HL-60 (cell line): ENCODE data around the gene SEZ6L2.

Experiments used
- DNase-seq, 2 experiments: peaks; one replicate each; pipeline ENCODE4 v3.0.0-alpha.2; 2010 to 2020; ENCODE audit warnings: low read depth in 1 of 2, low spot score in 1 of 2
- H3K27ac ChIP-seq: fragments of 250-450 bp; sonication (Bioruptor Pico); replicated peaks from 2 replicates; pipeline ENCODE4 v1.5.1; 2020; ENCODE audit warnings: mild to moderate bottlenecking, moderate library complexity
- H3K27me3 ChIP-seq: fragments of 250-450 bp; sonication (Bioruptor Pico); 2 replicates; pipeline ENCODE4 v1.5.1; 2021; ENCODE audit warnings: mild to moderate bottlenecking, moderate library complexity; ENCODE audit not compliant: insufficient read depth, poor library complexity, severe bottlenecking
- H3K4me3 ChIP-seq: replicated peaks from 2 replicates; pipeline ENCODE4 v1.5.1; 2011; ENCODE audit warnings: mild to moderate bottlenecking, control low read depth, low read length; ENCODE audit not compliant: insufficient read depth
- CTCF ChIP-seq: IDR thresholded peaks from one replicate; pipeline ENCODE4 v1.5.1; 2011; ENCODE audit warnings: low read length, control low read depth, inconsistent platforms; ENCODE audit not compliant: insufficient read depth
- GABPA ChIP-seq: IDR thresholded peaks from 2 replicates; pipeline ENCODE4 v1.6.1; 2012; ENCODE audit warnings: low read depth
- POLR2AphosphoS5 ChIP-seq: IDR thresholded peaks from 2 replicates; pipeline ENCODE4 v1.6.1; 2012; ENCODE audit warnings: low read depth
- REST ChIP-seq: IDR thresholded peaks from 2 replicates; pipeline ENCODE4 v1.6.1; 2012; ENCODE audit warnings: low read depth; ENCODE audit not compliant: insufficient replicate concordance
- SPI1 ChIP-seq: IDR thresholded peaks from 2 replicates; pipeline ENCODE4 v1.6.1; 2012; ENCODE audit warnings: low read depth, mild to moderate bottlenecking, borderline replicate concordance

The SEZ6L2 gene

GRCh38 chr16:29850998-29851397, 48.4 kb downstream of the SEZ6L2 start:
- TF ChIP-seq CTCF (no peak), SPI1 (no peak), REST (no peak), GABPA (no peak), POLR2AphosphoS5 (no peak)
- DNase-seq = no peak
- Histone ChIP-seq H3K27ac (no peak overlapping the region), H3K4me3 (no peak overlapping the region), H3K27me3 (no peaks in the 10 kb centered on the region)

- Histone ChIP-seq H3K27ac (no peak overlapping the region), H3K27me3 (no peaks in the 10 kb centered on the region), H3K4me3 (no peak overlapping the region)
- TF ChIP-seq POLR2AphosphoS5 (no peak), REST (no peak), CTCF (no peak), GABPA (no peak), SPI1 (no peak)
- no peak for DNase-seq
These were observed 49.8 kb downstream of the SEZ6L2 start for GRCh38 chr16:29849505-29849904.

GRCh38 chr16:29848420-29849297, 50.7 kb downstream of the SEZ6L2 start:
- Histone ChIP-seq H3K27ac (no peak overlapping the region), H3K4me3 (no peak overlapping the region), H3K27me3 (no peaks in the 10 kb centered on the region)
- no peak for TF ChIP-seq GABPA
- no peak for TF ChIP-seq POLR2AphosphoS5
- no peak for TF ChIP-seq SPI1
- TF ChIP-seq REST = no peak
- TF ChIP-seq CTCF = peak; percentile 99
- peak; percentile 66 to 83 for DNase-seq
